H1 (cell line): ENCODE measurements around the gene POTEG.
"Not testable (repeated sequence)": the region's sequence is repeated elsewhere in the genome, so short reads cannot be mapped to it uniquely, and the experiment has no call there.

Experiments
- RXRA ChIP-seq: IDR thresholded peaks from 2 replicates; pipeline ENCODE4 v1.6.1; 2011; ENCODE audit warnings: low read depth, mild to moderate bottlenecking, low read length, moderate library complexity; ENCODE audit not compliant: insufficient read depth
- TEAD4 ChIP-seq: IDR thresholded peaks from 2 replicates; pipeline ENCODE4 v1.6.1; 2012; ENCODE audit warnings: low read depth, low read length, inconsistent platforms, mixed read lengths
- TF ChIP-seq, protein P1 (sequence below), 3 experiments: IDR thresholded peaks; 1 replicate in 2 of 3; 2 replicates in 1 of 3; pipeline versions ENCODE4 v1.5.1 to v1.6.1; 2011; ENCODE audit warnings: low read length in 3 of 3, mild to moderate bottlenecking in 3 of 3, inconsistent platforms in 2 of 3, low read depth in 1 of 3, moderate library complexity in 1 of 3; ENCODE audit not compliant: insufficient read depth in 1 of 3; ENCODE audit errors: control extremely low read depth in 1 of 3

DNA sequence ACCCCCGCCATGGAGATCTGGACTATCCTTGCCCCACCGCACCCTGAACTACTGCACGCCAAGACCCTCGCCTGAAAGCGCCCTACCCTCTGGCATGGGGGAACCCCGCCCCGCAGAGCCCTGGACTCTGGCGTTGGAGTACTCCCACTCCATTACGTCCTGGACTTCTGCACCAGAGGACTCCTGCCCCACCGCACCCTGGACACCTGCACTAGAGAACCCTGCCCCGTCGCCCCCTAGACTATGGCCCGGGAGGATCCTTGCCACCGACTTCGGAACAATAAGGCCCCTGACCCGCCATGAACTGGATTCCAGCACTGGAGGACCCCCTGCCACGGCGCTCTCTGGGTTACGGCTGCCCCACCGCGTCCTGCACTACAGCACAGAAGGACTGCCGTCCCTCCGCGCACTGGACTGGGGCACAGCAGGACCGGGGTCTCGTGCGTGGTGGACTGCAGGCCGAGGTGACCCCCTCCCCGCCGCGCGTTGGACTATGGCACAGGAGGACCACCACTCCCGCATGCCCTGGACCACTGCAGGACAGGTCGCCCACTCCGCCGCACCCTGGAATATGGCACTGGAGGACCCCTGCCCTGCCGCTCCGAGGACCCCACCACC, 72.4 kb downstream of the POTEG start:
- not testable (repeated sequence) for TF ChIP-seq TEAD4, RXRA
- TF ChIP-seq, protein P1, sequence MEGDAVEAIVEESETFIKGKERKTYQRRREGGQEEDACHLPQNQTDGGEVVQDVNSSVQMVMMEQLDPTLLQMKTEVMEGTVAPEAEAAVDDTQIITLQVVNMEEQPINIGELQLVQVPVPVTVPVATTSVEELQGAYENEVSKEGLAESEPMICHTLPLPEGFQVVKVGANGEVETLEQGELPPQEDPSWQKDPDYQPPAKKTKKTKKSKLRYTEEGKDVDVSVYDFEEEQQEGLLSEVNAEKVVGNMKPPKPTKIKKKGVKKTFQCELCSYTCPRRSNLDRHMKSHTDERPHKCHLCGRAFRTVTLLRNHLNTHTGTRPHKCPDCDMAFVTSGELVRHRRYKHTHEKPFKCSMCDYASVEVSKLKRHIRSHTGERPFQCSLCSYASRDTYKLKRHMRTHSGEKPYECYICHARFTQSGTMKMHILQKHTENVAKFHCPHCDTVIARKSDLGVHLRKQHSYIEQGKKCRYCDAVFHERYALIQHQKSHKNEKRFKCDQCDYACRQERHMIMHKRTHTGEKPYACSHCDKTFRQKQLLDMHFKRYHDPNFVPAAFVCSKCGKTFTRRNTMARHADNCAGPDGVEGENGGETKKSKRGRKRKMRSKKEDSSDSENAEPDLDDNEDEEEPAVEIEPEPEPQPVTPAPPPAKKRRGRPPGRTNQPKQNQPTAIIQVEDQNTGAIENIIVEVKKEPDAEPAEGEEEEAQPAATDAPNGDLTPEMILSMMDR (IDR thresholded peaks at IDR 0.05; ENCODE audit: control extremely low read depth in 1 of 3, insufficient read depth in 1 of 3, low read depth in 1 of 3, low read length in 3 of 3), result not testable (repeated sequence)
